Measurements from ENCODE around the gene CRLF2. TPM values are rescaled to one million over a fixed set of nuclear protein-coding genes. Genes with fewer than 3 reads are reported as not detected.
"Not testable (repeated sequence)": the region's sequence is repeated elsewhere in the genome, so short reads cannot be mapped to it uniquely, and the experiment has no call there.

Gene CRLF2
- total RNA-seq, 1 experiment from 2014 or later: not detected

DNA sequence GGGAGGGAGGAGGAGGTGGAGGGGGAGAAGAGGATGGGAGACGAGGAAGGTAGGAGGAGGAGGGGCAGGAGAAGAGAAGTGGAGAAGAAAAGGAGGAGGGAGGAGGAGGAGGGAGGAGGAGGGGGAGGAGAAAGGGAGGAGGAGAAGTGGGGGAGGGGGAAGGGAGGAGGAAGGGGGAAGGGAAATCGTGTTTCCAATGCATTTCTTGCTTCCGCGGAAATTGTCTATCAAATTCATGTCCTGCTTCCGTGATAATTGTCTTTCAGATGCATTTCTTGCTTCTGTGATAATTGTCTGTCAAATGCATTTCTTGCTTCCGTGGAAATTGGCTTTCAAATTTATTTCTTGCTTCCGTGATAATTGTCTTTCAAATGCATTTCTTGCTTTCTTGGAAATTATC is 43.3 kb downstream of the CRLF2 start:
- no peak for DNase-seq (ENCODE audit: low read depth)

GRCh38 chrX:1167918-1168481 is 44.4 kb downstream of the CRLF2 start:
- DNase-seq (ENCODE audit: low read depth): no peak

DNA sequence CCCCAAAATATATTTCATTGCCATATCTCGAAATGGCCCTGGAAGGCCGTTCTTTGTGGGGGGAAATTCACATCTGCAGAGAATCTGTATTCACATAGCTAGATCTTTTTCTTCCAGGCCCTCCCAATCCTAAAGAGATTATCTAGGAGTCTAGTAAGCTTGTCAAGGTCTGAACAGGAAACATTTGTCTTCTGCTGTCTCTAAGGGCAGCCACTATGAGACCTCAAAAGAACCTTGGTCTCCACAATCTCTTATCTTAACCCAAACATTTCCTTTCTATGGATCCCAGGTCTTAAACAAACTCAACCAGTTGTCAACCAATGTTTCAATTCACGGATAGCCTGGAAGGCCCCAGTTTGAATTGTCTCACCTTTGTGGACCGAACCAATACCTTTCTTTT is 45.0 kb downstream of the CRLF2 start:
- DNase-seq (ENCODE audit: low read depth): no peak

DNA sequence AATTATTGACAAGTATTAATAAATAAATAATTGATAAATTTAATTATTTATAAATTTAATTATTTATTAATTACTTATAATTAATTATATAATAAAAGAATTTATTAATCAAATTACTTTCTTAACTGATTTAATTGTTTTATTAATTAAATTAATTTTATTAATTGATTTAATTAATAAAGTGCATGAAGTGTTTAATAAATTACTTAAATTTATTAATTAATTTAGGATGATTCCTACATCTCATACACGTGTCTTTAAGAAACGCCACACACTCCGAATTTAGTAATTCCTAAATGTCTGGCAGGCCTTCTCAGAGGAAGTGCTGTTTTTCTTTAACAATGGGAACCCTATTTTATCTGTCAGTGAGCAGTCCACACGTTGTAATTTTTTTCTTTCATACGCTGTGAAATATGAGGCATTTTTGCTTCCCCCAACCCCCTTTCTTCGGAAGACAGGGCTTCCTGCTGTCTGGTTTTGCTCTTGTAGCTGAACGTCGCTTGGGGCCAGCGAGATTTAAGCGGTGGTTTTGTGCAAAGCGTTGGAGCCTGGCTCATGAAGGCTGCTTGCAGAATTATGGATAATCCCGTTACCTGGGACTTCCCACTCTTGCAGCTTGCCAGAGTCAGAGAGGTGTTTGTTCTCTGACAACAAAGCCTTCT is 46.8 kb downstream of the CRLF2 start:
- no peak for DNase-seq (ENCODE audit: low read depth)

GRCh38 chrX:1164322-1165288 is 47.8 kb downstream of the CRLF2 start:
- no peak for DNase-seq (ENCODE audit: low read depth)

DNA sequence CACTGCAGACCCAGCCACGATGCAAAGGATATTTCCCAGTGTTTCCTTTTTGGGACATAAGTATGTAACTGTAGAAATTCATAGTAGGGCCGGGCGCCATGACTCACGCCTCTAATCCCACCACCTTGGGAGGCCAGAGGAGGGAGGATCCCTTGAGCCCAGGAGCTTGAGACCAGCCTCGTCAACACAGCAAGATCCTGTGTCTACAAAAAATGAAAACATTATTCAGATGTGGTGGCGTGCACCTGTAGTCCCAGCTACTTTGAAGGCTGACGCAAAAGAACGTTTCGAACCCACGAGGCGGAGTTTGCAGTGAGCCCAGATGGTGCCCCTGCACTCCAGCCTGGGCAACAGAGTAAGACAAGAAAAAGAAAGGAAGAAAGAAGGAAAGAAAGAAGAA is 49.2 kb downstream of the CRLF2 start:
- no peak for DNase-seq (ENCODE audit: low read depth)

DNA sequence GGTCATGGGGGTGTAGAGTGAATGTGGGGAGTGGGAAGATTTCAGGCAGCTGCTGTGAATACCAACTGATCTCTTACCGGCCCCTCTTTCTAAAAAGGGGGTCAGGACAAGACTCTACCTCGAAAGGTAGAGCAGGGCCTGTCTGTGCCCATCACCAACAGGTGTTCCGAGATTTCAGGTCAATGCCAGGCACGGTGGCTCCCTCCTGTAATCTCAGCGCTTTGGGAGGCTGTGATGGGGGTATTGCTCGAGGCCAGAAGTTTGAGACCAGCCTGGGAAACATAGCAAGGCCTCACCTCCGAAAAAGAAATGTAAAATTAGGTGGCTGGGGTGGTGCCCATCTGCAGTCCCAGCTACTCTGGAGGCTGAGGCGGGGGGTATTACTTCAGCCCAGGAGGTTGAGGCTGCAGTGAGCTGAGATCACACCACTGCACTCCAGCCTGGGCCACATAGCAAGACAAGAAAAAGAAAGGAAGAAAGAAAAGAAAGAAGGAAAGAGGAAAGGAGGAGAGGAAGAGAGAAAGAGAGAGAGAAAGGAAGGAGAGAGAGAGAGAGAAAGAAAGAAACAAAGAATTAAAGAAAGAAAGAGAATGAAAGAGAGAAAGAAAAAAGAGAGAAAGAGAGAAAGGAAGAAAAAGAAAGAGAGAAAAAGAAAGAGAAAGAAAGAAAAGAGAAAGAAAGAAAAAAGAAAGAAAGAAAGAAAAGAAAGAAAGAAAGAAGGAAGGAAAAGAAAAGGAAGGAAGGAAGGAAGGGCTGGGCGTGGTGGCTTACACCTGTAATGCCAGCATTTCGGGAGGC is 50.1 kb downstream of the CRLF2 start:
- no peak for DNase-seq (ENCODE audit: low read depth)

DNA sequence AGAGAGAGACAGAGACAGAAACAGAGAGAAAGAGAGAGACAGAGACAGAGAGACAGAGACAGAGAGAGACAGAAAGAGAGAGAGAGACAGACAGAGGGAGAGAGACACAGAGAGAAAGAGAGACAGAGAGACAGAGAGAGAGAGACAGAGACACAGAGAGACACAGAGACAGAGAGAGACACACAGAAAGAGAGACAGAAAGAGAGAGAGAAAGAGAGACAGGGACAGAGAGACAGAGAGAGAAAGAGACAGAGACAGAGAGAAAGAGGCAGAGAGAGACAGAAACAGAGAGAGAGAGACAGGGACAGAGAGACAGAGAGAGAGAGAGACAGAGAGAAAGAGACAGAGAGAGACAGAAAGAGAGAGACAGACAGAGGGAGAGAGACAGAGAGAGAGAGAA is 52.9 kb downstream of the CRLF2 start:
- DNase-seq (ENCODE audit: low read depth): no peak

DNA sequence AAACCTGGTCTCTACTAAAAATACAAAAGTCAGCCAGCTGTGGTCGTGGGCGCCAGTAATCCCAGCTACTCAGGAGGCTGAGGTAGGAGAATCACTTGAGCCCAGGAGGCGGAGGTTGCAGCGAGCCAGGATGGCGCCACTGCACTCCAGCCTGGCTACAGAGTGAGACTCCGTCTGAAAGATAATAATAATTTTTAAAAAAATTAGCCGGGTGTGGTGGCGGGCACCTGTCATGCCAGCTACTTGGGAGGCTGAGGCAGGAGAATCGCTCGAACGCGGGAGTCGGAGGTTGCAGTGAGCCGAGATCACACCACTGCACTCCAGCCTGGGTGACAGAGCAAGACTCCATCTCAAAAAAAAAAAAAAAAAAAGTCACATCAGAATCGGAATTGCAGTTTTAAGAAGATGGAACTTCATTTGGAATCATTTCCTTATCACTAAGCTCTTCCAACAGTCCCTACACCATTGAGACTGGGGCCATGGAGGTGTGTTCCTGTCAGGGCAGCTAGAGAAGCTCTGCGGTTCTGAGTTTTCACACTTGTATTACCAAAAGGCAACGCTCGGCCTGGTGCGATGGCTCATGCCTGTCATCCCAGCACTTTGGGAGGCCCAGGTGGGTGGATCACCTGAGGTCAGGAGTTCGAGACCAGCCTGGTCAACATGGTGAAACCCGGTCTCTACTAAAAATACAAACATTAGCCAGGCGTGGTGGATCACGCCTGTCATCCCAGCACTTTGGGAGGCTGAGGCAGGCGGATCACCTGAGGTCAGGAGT is 55.6 kb downstream of the CRLF2 start:
- DNase-seq (ENCODE audit: low read depth): not testable (repeated sequence)

DNA sequence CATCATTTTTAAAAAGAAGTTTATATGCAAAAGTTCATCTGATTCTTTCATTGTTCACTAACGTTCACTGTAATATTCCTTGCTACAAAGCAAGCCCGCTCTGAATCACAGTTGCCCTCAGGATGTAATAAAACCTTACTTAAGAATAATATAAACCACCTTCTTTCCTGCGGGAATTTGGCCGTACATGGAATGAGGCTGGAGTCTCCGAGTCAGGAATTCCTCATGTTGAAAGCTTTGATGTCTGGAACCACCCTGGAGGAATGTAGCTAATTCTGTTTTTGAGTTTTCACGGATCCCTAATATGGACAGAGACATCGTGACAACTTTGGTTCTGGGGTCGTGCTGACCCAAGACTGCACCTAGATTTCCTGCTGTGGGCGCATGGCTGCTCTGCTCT is 58.5 kb downstream of the CRLF2 start:
- no peak for DNase-seq (ENCODE audit: low read depth)

DNA sequence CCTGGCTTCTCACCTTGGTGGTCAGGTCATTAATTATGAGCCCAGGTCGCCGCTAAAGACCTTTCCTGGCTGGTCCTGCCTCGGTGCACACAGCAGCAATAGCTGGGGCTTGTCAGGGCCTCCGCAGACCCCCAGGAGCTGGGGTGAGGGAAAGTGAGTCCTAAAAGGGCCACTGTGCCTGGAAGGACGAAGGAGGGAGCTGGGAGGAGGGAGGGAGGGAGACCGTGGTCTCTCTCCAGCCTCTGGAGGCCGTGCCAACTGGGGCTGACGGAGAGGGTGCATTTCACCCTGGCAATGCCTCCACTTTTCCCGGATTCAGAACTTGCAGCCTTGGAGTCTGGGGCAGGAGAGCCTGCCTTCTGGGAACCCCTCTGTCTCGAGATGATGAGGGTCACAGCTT is 60.4 kb downstream of the CRLF2 start:
- DNase-seq (ENCODE audit: low read depth): no peak

- no peak for DNase-seq (ENCODE audit: low read depth)
These were observed 60.9 kb downstream of the CRLF2 start for GRCh38 chrX:1151378-1152077.

GRCh38 chrX:1150569-1151347 is 61.7 kb downstream of the CRLF2 start:
- no peak for DNase-seq (ENCODE audit: low read depth)

- no peak for DNase-seq (ENCODE audit: low read depth)
These were observed 64.6 kb downstream of the CRLF2 start for GRCh38 chrX:1147611-1148515.

GRCh38 chrX:1144293-1144692 is 68.2 kb downstream of the CRLF2 start:
- DNase-seq (ENCODE audit: low read depth): no peak
